H1 (cell line): ENCODE measurements around the gene CABLES2.

Experiments
- ATF3 ChIP-seq: IDR thresholded peaks from 2 replicates; pipeline ENCODE4 v1.6.1; 2011; ENCODE audit warnings: low read depth, mild to moderate bottlenecking, low read length; ENCODE audit not compliant: insufficient read depth
- CHD2 ChIP-seq: IDR thresholded peaks from 2 replicates; pipeline ENCODE4 v1.6.1; 2012; ENCODE audit warnings: low read length, improper control_type of control experiment
- CREB1 ChIP-seq: IDR thresholded peaks from 2 replicates; pipeline ENCODE4 v1.6.1; 2012; ENCODE audit warnings: inconsistent platforms
- CTCF ChIP-seq, 3 experiments: IDR thresholded peaks; 1 replicate in 2 of 3; 2 replicates in 1 of 3; pipeline versions ENCODE4 v1.5.1 to v1.6.1; 2011; ENCODE audit warnings: low read length in 3 of 3, mild to moderate bottlenecking in 3 of 3, inconsistent platforms in 2 of 3, low read depth in 1 of 3, moderate library complexity in 1 of 3; ENCODE audit not compliant: insufficient read depth in 1 of 3; ENCODE audit errors: control extremely low read depth in 1 of 3
- EZH2 ChIP-seq: fragments of 200-600 bp; sonication (generic); IDR thresholded peaks from 2 replicates; pipeline ENCODE4 v1.7.1; 2012; ENCODE audit warnings: low read depth, mild to moderate bottlenecking, moderate library complexity, low read length, inconsistent platforms; ENCODE audit not compliant: severe bottlenecking
- MAX ChIP-seq: IDR thresholded peaks from 2 replicates; pipeline ENCODE4 v1.6.1; 2012; ENCODE audit warnings: inconsistent platforms
- POLR2A ChIP-seq, 2 experiments: IDR thresholded peaks; 1 replicate in 1 of 2; 2 replicates in 1 of 2; pipeline ENCODE4 v1.6.1; 2011; ENCODE audit warnings: low read depth in 2 of 2, low read length in 2 of 2, mild to moderate bottlenecking in 2 of 2; ENCODE audit errors: control extremely low read depth in 1 of 2
- RAD21 ChIP-seq, 2 experiments: IDR thresholded peaks in 1 of 2; conservative IDR thresholded peaks in 1 of 2; 2 replicates each; pipeline ENCODE4 v1.6.1; 2011; ENCODE audit warnings: low read depth in 2 of 2, low read length in 2 of 2, improper control_type of control experiment in 1 of 2, inconsistent platforms in 1 of 2, mild to moderate bottlenecking in 1 of 2, moderate library complexity in 1 of 2
- RNF2 ChIP-seq: fragments of 200-900, 300-1000 bp; sonication (generic); IDR thresholded peaks from 2 replicates; pipeline ENCODE4 v1.7.1; 2016; ENCODE audit warnings: borderline replicate concordance, low read depth, mild to moderate bottlenecking, antibody characterized with exemption, low read length; ENCODE audit not compliant: poor library complexity, severe bottlenecking; ENCODE audit errors: missing control alignments
- TBP ChIP-seq: IDR thresholded peaks from 2 replicates; pipeline ENCODE4 v1.6.1; 2011; ENCODE audit warnings: low read depth, low read length, improper control_type of control experiment
- YY1 ChIP-seq: IDR thresholded peaks from 2 replicates; pipeline ENCODE4 v1.6.1; 2011; ENCODE audit warnings: low read depth, mild to moderate bottlenecking, low read length

GRCh38 chr20:62377615-62378178 lies 29.4 kb downstream of the CABLES2 start:
- no peak for TF ChIP-seq CTCF (IDR thresholded peaks at IDR 0.05; ENCODE audit: control extremely low read depth in 1 of 3, insufficient read depth in 1 of 3, low read depth in 1 of 3, low read length in 3 of 3)
- no peak for TF ChIP-seq YY1
- TF ChIP-seq ATF3 = no peak
- TF ChIP-seq CREB1 = no peak
- TF ChIP-seq TBP = no peak
- no peak for TF ChIP-seq POLR2A (IDR thresholded peaks at IDR 0.05; ENCODE audit: control extremely low read depth in 1 of 2, low read depth in 2 of 2, low read length in 2 of 2)
- no peak for TF ChIP-seq CHD2
- no peak for TF ChIP-seq MAX
- TF ChIP-seq EZH2 = no peak
- TF ChIP-seq RAD21 (IDR thresholded peaks at IDR 0.05 in 1 of 2, conservative IDR thresholded peaks at IDR 0.05 in 1 of 2; ENCODE audit: low read depth in 2 of 2, low read length in 2 of 2) = no peak
- no peak for TF ChIP-seq RNF2
